Suprapubic skin (tissue), 4 donors: ENCODE data around the gene ADAM29.
"Not testable (repeated sequence)": the region's sequence is repeated elsewhere in the genome, so short reads cannot be mapped to it uniquely, and the experiment has no call there.

Source experiments
- EP300 ChIP-seq: sonication (generic); formaldehyde crosslinking; IDR thresholded peaks from one replicate; pipeline ENCODE4 v1.6.1; 2017; ENCODE audit warnings: antibody characterized with exemption
- POLR2A ChIP-seq, 2 donors: fragments of 450-650 bp; IDR thresholded peaks; one replicate each; pipeline ENCODE4 v1.6.1; 2017; ENCODE audit warnings: antibody characterized with exemption in 2 of 2, mild to moderate bottlenecking in 2 of 2, moderate library complexity in 2 of 2
- POLR2AphosphoS5 ChIP-seq, 3 donors: sonication (generic); formaldehyde crosslinking; IDR thresholded peaks; one replicate each; pipeline ENCODE4 v1.6.1; 2017; ENCODE audit warnings: antibody characterized with exemption in 3 of 3
- TF ChIP-seq, protein P1 (sequence below), 2 donors: fragments of 200-600 bp in 1 of 2; fragments of 450-650 bp in 1 of 2; sonication (generic) in 1 of 2; IDR thresholded peaks; one replicate each; pipeline ENCODE4 v1.5.1; 2016 to 2019; ENCODE audit warnings: antibody characterized with exemption in 2 of 2, mild to moderate bottlenecking in 1 of 2, moderate library complexity in 1 of 2

GRCh38 chr4:174983870-174984269 lies 65.7 kb downstream of the ADAM29 start:
- TF ChIP-seq, protein P1, sequence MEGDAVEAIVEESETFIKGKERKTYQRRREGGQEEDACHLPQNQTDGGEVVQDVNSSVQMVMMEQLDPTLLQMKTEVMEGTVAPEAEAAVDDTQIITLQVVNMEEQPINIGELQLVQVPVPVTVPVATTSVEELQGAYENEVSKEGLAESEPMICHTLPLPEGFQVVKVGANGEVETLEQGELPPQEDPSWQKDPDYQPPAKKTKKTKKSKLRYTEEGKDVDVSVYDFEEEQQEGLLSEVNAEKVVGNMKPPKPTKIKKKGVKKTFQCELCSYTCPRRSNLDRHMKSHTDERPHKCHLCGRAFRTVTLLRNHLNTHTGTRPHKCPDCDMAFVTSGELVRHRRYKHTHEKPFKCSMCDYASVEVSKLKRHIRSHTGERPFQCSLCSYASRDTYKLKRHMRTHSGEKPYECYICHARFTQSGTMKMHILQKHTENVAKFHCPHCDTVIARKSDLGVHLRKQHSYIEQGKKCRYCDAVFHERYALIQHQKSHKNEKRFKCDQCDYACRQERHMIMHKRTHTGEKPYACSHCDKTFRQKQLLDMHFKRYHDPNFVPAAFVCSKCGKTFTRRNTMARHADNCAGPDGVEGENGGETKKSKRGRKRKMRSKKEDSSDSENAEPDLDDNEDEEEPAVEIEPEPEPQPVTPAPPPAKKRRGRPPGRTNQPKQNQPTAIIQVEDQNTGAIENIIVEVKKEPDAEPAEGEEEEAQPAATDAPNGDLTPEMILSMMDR (IDR thresholded peaks at IDR 0.05): not testable (repeated sequence)
- TF ChIP-seq EP300; POLR2A (IDR thresholded peaks at IDR 0.05); POLR2AphosphoS5 (IDR thresholded peaks at IDR 0.05): not testable (repeated sequence)
